Measurements from ENCODE around the gene C4BPB.

DNA sequence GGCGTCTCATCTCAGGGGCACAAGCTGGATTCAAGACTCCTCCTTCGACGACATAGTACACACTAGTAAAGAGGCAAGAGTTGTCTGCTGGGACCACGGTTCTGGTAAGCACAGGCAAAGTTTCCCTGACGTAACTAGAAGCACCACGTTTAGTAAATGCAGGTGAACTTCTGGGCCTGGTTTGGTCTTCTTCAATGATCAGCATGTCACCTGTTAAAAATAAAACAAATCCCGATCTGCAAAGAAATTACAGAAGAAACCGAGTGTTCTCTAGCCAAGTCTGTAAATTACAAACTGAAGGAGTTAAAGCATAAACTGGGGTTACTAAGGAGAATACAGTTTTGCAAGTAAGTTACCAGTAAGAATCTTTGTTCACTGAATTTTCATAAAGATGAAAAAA, 39.1 kb upstream of the C4BPB start:
- TF ChIP-seq CTCF (IDR thresholded peaks at IDR 0.05; ENCODE audit: low read depth, low read length, missing input control) (no peak), YY1 (IDR thresholded peaks at IDR 0.05) (no peak), FOXA1 (IDR thresholded peaks at IDR 0.05) (no peak)
- TF ChIP-seq, protein P1, sequence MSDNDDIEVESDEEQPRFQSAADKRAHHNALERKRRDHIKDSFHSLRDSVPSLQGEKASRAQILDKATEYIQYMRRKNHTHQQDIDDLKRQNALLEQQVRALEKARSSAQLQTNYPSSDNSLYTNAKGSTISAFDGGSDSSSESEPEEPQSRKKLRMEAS (IDR thresholded peaks at IDR 0.05) = no peak
